ENCODE data around the gene UBN1.

UBN1 gene

GRCh38 chr16:4850211-4850610 is 2.9 kb downstream of the UBN1 start:
- H3K9me3 ChIP-seq (ENCODE audit: insufficient read depth, low read length): no peaks in the 10 kb centered on the region
- DNase-seq (ENCODE audit: low read depth, low spot score): no peak
- no peak overlapping the region for H3K4me3 ChIP-seq (ENCODE audit: insufficient read length, low read depth)
- H3K36me3 ChIP-seq (ENCODE audit: insufficient read depth, insufficient read length, low read length): peaks cover 45% of the 10 kb centered on the region
- no peaks in the 10 kb centered on the region for H3K27me3 ChIP-seq (ENCODE audit: insufficient read depth, insufficient read length)
- H3K4me1 ChIP-seq (ENCODE audit: insufficient read depth, insufficient read length): peaks cover 2% of the 10 kb centered on the region
- TF ChIP-seq SUZ12 (IDR thresholded peaks at IDR 0.05; ENCODE audit: extremely low read depth, insufficient read depth, insufficient read length) (no peak), ZNF274 (IDR thresholded peaks at IDR 0.05; ENCODE audit: low read depth, low read length) (no peak), YY1 (IDR thresholded peaks at IDR 0.05; ENCODE audit: insufficient read depth, insufficient read length) (no peak)
- no peak overlapping the region for H3K9ac ChIP-seq (ENCODE audit: insufficient read length, low read depth)

- TF ChIP-seq ZNF274 (IDR thresholded peaks at IDR 0.05; ENCODE audit: low read depth, low read length): no peak
- no peak for TF ChIP-seq YY1 (IDR thresholded peaks at IDR 0.05; ENCODE audit: insufficient read depth, insufficient read length)
- TF ChIP-seq SUZ12 (IDR thresholded peaks at IDR 0.05; ENCODE audit: extremely low read depth, insufficient read depth, insufficient read length): no peak
- no peak overlapping the region for H3K9ac ChIP-seq (ENCODE audit: insufficient read length, low read depth)
Observed at GRCh38 chr16:4852221-4852872, 5.1 kb downstream of the UBN1 start.

DNA sequence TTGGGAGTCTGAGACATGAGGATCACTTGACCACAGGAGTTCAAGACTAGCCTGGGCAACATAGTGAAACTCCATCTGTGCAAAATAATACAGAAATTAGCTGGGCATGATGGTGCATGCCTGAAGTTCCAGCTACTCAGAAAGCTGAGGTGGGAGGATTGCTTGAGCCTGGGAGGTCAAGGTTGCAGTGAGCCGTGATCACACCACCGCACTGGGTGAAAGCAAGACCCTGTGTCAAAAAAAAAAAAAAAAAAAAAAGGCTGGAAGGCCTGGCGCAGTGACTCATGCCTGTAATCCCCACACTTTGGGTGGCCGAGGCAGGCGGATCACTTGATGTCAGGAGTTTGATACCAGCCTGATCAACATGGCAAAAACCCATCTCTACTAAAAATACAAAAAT is 8.1 kb downstream of the UBN1 start:
- Histone ChIP-seq H3K27me3 (ENCODE audit: insufficient read depth, insufficient read length) (no peaks in the 10 kb centered on the region), H3K9me3 (ENCODE audit: insufficient read depth, low read length) (no peaks in the 10 kb centered on the region), H3K4me1 (ENCODE audit: insufficient read depth, insufficient read length) (peaks cover 5% of the 10 kb centered on the region), H3K9ac (ENCODE audit: insufficient read length, low read depth) (no peak overlapping the region), H3K36me3 (ENCODE audit: insufficient read depth, insufficient read length, low read length) (peaks cover 76% of the 10 kb centered on the region), H3K4me3 (ENCODE audit: insufficient read length, low read depth) (no peak overlapping the region)
- no peak for TF ChIP-seq ZNF274 (IDR thresholded peaks at IDR 0.05; ENCODE audit: low read depth, low read length)
- TF ChIP-seq SUZ12 (IDR thresholded peaks at IDR 0.05; ENCODE audit: extremely low read depth, insufficient read depth, insufficient read length): no peak
- TF ChIP-seq YY1 (IDR thresholded peaks at IDR 0.05; ENCODE audit: insufficient read depth, insufficient read length): no peak
- DNase-seq (ENCODE audit: low read depth, low spot score): no peak

More at GRCh38 chr16:4852221-4852872, 5.1 kb downstream of the UBN1 start:
- Histone ChIP-seq H3K9me3 (ENCODE audit: insufficient read depth, low read length) (no peaks in the 10 kb centered on the region), H3K4me3 (ENCODE audit: insufficient read length, low read depth) (no peak overlapping the region), H3K36me3 (ENCODE audit: insufficient read depth, insufficient read length, low read length) (peaks cover 55% of the 10 kb centered on the region), H3K4me1 (ENCODE audit: insufficient read depth, insufficient read length) (peaks cover 2% of the 10 kb centered on the region), H3K27me3 (ENCODE audit: insufficient read depth, insufficient read length) (no peaks in the 10 kb centered on the region)
- no peak for DNase-seq (ENCODE audit: low read depth, low spot score)

DNA sequence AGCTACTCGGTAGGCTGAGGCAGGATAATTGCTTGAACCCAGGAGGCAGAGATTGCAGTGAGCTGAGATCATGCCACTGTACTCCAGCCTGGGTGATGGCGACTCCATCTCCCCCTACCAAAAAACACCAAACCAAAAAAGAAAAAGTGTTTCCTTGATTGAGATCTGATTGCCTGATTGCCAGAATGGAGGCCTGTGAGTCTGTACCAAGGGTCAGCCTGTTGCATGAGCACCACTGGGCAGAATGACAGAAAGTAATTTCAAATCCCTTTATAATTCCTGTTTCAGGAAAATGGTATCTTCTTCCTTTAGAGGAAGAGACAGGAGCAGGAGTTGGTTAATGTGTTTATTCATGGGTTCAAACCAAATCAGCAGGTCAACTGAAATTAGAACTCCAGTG is 8.5 kb downstream of the UBN1 start:
- DNase-seq (ENCODE audit: low read depth, low spot score): no peak
- H3K4me3 ChIP-seq (ENCODE audit: insufficient read length, low read depth): no peak overlapping the region
- no peaks in the 10 kb centered on the region for H3K27me3 ChIP-seq (ENCODE audit: insufficient read depth, insufficient read length)
- TF ChIP-seq ZNF274 (IDR thresholded peaks at IDR 0.05; ENCODE audit: low read depth, low read length) (no peak), SUZ12 (IDR thresholded peaks at IDR 0.05; ENCODE audit: extremely low read depth, insufficient read depth, insufficient read length) (no peak), YY1 (IDR thresholded peaks at IDR 0.05; ENCODE audit: insufficient read depth, insufficient read length) (no peak)
- H3K9me3 ChIP-seq (ENCODE audit: insufficient read depth, low read length): no peaks in the 10 kb centered on the region
- H3K4me1 ChIP-seq (ENCODE audit: insufficient read depth, insufficient read length): peaks cover 5% of the 10 kb centered on the region
- peaks cover 80% of the 10 kb centered on the region for H3K36me3 ChIP-seq (ENCODE audit: insufficient read depth, insufficient read length, low read length)
- no peak overlapping the region for H3K9ac ChIP-seq (ENCODE audit: insufficient read length, low read depth)

DNA sequence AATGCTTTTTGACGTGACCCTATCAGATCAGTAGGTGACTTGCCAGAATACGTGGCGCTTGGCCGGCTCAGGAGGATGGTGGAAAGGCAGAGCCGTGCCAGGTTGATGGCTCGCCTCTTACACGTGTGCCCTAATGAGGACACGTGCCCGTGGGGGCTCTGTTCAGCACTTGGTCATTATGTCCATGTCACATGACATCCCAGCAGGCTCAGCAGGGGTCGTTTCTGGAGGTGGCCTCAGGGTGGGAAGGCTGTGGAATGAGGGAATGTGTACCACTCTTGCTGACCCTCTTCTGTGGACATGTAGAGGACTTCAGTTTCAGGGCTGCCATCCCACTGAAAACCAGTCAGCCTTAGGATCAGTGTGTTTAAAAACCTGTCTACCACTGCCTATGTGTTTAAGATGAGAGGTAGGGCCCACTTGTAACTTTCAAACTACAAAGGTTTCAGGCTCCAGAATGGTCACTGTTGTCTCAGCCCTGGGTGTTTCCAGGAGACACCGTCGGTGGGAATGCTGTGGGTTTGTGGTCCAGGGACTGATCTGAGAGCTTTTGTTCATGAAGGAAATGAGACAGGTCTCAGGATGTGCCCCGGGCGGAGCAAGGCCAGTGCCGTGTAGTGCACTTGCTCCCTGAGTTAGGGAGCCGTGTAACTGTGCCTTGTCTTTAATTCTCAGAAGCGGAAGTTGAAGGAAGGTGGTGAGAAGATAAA is 12.1 kb downstream of the UBN1 start:
- H3K36me3 ChIP-seq (ENCODE audit: insufficient read depth, insufficient read length, low read length): peaks cover 96% of the 10 kb centered on the region
- no peaks in the 10 kb centered on the region for H3K27me3 ChIP-seq (ENCODE audit: insufficient read depth, insufficient read length)
- H3K4me3 ChIP-seq (ENCODE audit: insufficient read length, low read depth): no peak overlapping the region
- no peak for DNase-seq (ENCODE audit: low read depth, low spot score)
- H3K4me1 ChIP-seq (ENCODE audit: insufficient read depth, insufficient read length): peaks cover 3% of the 10 kb centered on the region
- H3K9ac ChIP-seq (ENCODE audit: insufficient read length, low read depth): no peak overlapping the region
- TF ChIP-seq SUZ12 (IDR thresholded peaks at IDR 0.05; ENCODE audit: extremely low read depth, insufficient read depth, insufficient read length) (no peak), ZNF274 (IDR thresholded peaks at IDR 0.05; ENCODE audit: low read depth, low read length) (no peak), YY1 (IDR thresholded peaks at IDR 0.05; ENCODE audit: insufficient read depth, insufficient read length) (no peak)
- H3K9me3 ChIP-seq (ENCODE audit: insufficient read depth, low read length): no peaks in the 10 kb centered on the region

- Histone ChIP-seq H3K27me3 (ENCODE audit: insufficient read depth, insufficient read length) (no peaks in the 10 kb centered on the region), H3K4me3 (ENCODE audit: insufficient read length, low read depth) (no peak overlapping the region), H3K9me3 (ENCODE audit: insufficient read depth, low read length) (no peaks in the 10 kb centered on the region), H3K36me3 (ENCODE audit: insufficient read depth, insufficient read length, low read length) (peaks cover 96% of the 10 kb centered on the region), H3K9ac (ENCODE audit: insufficient read length, low read depth) (no peak overlapping the region), H3K4me1 (ENCODE audit: insufficient read depth, insufficient read length) (peaks cover 3% of the 10 kb centered on the region)
- DNase-seq (ENCODE audit: low read depth, low spot score): no peak
- TF ChIP-seq YY1 (IDR thresholded peaks at IDR 0.05; ENCODE audit: insufficient read depth, insufficient read length): no peak
- no peak for TF ChIP-seq ZNF274 (IDR thresholded peaks at IDR 0.05; ENCODE audit: low read depth, low read length)
- no peak for TF ChIP-seq SUZ12 (IDR thresholded peaks at IDR 0.05; ENCODE audit: extremely low read depth, insufficient read depth, insufficient read length)
Observed at GRCh38 chr16:4859900-4860255, 12.6 kb downstream of the UBN1 start.

GRCh38 chr16:4860727-4861342 is 13.6 kb downstream of the UBN1 start:
- Histone ChIP-seq H3K9me3 (ENCODE audit: insufficient read depth, low read length) (no peaks in the 10 kb centered on the region), H3K4me3 (ENCODE audit: insufficient read length, low read depth) (no peak overlapping the region), H3K9ac (ENCODE audit: insufficient read length, low read depth) (no peak overlapping the region), H3K36me3 (ENCODE audit: insufficient read depth, insufficient read length, low read length) (peaks cover 89% of the 10 kb centered on the region), H3K27me3 (ENCODE audit: insufficient read depth, insufficient read length) (no peaks in the 10 kb centered on the region), H3K4me1 (ENCODE audit: insufficient read depth, insufficient read length) (peaks cover 3% of the 10 kb centered on the region)
- no peak for TF ChIP-seq YY1 (IDR thresholded peaks at IDR 0.05; ENCODE audit: insufficient read depth, insufficient read length)
- no peak for TF ChIP-seq ZNF274 (IDR thresholded peaks at IDR 0.05; ENCODE audit: low read depth, low read length)
- no peak for TF ChIP-seq SUZ12 (IDR thresholded peaks at IDR 0.05; ENCODE audit: extremely low read depth, insufficient read depth, insufficient read length)
- no peak for DNase-seq (ENCODE audit: low read depth, low spot score)
